ENCODE measurements around the gene ATP6V1C2. TPM values are rescaled to one million over a fixed set of nuclear protein-coding genes. Genes with fewer than 3 reads are reported as not detected.

Gene ATP6V1C2
- total RNA-seq, 1 donor from 2014 or later = 1.1 TPM

DNA sequence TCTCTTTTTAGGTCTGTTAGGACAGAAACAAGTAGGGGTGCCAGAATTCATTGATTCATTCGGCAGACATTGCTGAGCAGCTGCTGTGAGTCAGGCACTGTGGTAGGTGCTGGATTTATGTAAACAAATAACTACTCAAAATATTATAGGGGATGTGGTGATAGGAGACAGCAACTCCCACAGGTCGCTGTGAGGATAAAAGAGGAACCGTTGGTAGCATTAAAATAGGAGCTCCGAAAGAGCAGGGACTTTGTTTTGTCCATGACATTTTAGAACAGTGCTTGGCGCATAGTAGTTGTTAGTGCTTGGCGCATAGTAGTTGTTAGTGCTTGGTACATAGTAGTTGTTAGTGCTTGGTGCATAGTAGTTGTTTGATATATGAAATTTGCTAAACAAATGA lies 29.2 kb downstream of the ATP6V1C2 start:
- H3K9me3 Mint-ChIP-seq = no peaks in the 10 kb centered on the region

DNA sequence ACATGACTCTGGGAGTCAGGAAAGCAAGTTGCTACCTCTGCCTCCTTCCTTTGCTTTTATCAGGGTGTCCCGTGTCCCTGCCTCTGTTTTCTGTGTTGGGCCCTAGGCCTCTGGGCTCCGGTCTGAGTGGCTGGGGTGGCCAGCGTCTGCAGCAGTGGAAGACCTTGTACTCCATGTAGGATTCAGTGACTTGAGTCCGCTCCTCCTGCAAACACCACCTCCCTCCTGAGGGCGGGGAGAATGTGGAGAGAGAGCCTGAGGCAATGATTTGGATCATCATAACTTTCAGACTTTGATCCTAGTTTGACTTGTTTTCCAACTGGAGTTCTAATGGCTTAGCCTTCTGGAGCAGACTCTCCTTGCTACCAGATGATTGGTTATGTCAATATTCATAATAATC lies 30.8 kb downstream of the ATP6V1C2 start:
- TF ChIP-seq, protein P1, sequence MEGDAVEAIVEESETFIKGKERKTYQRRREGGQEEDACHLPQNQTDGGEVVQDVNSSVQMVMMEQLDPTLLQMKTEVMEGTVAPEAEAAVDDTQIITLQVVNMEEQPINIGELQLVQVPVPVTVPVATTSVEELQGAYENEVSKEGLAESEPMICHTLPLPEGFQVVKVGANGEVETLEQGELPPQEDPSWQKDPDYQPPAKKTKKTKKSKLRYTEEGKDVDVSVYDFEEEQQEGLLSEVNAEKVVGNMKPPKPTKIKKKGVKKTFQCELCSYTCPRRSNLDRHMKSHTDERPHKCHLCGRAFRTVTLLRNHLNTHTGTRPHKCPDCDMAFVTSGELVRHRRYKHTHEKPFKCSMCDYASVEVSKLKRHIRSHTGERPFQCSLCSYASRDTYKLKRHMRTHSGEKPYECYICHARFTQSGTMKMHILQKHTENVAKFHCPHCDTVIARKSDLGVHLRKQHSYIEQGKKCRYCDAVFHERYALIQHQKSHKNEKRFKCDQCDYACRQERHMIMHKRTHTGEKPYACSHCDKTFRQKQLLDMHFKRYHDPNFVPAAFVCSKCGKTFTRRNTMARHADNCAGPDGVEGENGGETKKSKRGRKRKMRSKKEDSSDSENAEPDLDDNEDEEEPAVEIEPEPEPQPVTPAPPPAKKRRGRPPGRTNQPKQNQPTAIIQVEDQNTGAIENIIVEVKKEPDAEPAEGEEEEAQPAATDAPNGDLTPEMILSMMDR (conservative IDR thresholded peaks at IDR 0.05) = no peak
- Mint-ChIP-seq H3K4me3 (no peak overlapping the region), H3K9me3 (no peaks in the 10 kb centered on the region), H3K27me3 (no peaks in the 10 kb centered on the region), H3K27ac (peak overlapping the region; percentile 82), H3K36me3 (no peaks in the 10 kb centered on the region), H3K4me1 (ENCODE audit: unreplicated experiment) (no peaks in the 10 kb centered on the region)
- DNase-seq (ENCODE audit: extremely low spot score, unreplicated experiment) = no peak

More for the DNA sequence above, 29.2 kb downstream of the ATP6V1C2 start:
- no peak overlapping the region for H3K4me3 Mint-ChIP-seq
- no peaks in the 10 kb centered on the region for H3K27me3 Mint-ChIP-seq
- H3K36me3 Mint-ChIP-seq = no peaks in the 10 kb centered on the region
- DNase-seq (ENCODE audit: extremely low spot score, unreplicated experiment) = no peak
- no peak overlapping the region for H3K27ac Mint-ChIP-seq
- TF ChIP-seq, protein P1 (conservative IDR thresholded peaks at IDR 0.05) = no peak
- no peaks in the 10 kb centered on the region for H3K4me1 Mint-ChIP-seq (ENCODE audit: unreplicated experiment)

DNA sequence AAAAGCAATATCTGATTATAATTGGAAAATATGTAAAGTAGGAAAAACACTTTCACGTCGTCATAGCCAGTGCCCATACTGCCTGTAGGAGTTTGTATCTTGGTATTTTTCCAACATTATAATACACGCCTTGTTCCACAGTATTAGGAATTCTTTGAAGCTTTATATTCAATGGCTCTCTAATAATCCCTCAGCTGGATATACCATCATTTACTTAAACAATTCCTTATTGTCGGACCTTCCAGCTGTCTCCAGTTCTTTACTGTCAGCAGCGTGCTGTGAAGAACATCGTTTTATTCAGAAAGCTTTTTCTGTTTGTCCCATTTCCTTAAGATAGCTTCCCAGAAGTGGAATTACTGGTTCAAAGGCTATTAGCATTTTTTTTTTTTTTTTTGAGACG lies 31.7 kb downstream of the ATP6V1C2 start:
- TF ChIP-seq, protein P1 (conservative IDR thresholded peaks at IDR 0.05) = no peak
- Mint-ChIP-seq H3K4me3 (no peak overlapping the region), H3K27ac (no peak overlapping the region)

DNA sequence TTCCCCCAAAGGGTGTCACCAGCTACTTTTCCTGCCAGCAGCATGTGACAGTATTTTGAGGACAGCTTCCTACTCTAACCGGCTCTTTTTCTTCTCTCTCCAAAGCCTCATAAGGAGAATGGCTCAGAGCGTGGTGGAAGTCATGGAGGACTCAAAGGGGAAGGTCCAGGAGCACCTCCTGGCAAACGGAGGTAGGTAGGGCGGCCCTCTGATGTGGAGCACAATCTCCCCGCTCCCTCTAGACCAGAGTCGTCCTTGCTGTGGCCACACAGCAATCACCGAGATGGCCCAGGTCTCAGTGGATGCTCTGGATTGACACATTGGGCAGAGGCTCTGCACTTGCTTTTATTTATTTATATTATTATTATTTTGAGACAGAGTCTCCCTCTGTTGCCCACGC lies 32.4 kb downstream of the ATP6V1C2 start:
- no peaks in the 10 kb centered on the region for H3K27me3 Mint-ChIP-seq

More for the DNA sequence above, 31.7 kb downstream of the ATP6V1C2 start:
- no peaks in the 10 kb centered on the region for H3K9me3 Mint-ChIP-seq
- H3K4me1 Mint-ChIP-seq (ENCODE audit: unreplicated experiment) = no peaks in the 10 kb centered on the region
- DNase-seq (ENCODE audit: extremely low spot score, unreplicated experiment) = no peak
- no peaks in the 10 kb centered on the region for H3K27me3 Mint-ChIP-seq
- H3K36me3 Mint-ChIP-seq = no peaks in the 10 kb centered on the region

DNA sequence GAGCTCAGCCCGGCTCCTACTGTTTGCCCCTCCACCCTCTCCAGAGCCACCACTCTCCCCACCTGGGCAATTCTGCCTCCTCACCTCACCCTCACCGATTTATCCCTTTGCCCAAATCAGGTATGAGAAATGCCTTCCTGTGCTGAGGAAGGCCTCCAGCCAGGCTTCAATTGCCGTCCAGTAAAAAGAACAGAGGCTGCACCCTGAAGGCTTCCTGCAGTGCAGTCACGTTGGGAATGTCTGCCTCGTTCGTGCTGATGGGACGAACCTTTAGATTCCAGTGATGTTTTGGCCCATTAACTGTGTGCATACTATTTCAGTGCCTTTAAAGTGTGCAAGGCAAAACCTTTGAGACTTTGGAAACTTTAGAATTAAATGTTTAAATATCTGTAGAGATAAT lies 34.2 kb downstream of the ATP6V1C2 start:
- no peaks in the 10 kb centered on the region for H3K27me3 Mint-ChIP-seq
- DNase-seq (ENCODE audit: extremely low spot score, unreplicated experiment) = no peak
- H3K9me3 Mint-ChIP-seq = no peaks in the 10 kb centered on the region
- no peak overlapping the region for H3K27ac Mint-ChIP-seq
- TF ChIP-seq, protein P1 (conservative IDR thresholded peaks at IDR 0.05) = no peak
- H3K4me3 Mint-ChIP-seq = no peak overlapping the region
- H3K4me1 Mint-ChIP-seq (ENCODE audit: unreplicated experiment) = no peaks in the 10 kb centered on the region
- no peaks in the 10 kb centered on the region for H3K36me3 Mint-ChIP-seq

More for the DNA sequence above, 32.4 kb downstream of the ATP6V1C2 start:
- no peaks in the 10 kb centered on the region for H3K9me3 Mint-ChIP-seq
- H3K27ac Mint-ChIP-seq = no peak overlapping the region
- TF ChIP-seq, protein P1 (conservative IDR thresholded peaks at IDR 0.05) = no peak
- DNase-seq (ENCODE audit: extremely low spot score, unreplicated experiment) = no peak
- H3K36me3 Mint-ChIP-seq = no peaks in the 10 kb centered on the region
- no peaks in the 10 kb centered on the region for H3K4me1 Mint-ChIP-seq (ENCODE audit: unreplicated experiment)
- H3K4me3 Mint-ChIP-seq = no peak overlapping the region

DNA sequence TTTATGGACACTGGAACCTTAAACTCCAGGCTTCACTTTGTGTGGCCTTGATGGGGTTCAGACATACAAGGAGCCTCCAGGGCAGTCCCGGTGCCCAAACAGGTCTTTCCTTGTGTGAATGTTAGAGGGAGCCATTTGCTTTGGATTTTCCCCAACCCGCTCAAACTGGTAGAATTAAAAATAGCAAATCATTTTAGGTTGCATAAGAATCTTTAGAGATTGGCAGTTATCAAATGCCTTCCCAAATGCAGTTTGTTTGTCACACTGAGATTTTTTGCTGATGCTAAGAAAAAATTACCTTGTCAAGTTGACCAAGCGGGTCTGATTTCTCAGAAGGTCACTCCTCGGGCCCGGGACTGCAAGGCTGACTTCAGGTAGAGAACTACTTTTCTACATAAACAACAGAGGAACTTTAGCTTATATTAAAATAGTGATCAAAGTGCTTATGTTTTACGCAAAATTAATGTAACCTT lies 36.4 kb downstream of the ATP6V1C2 start:
- DNase-seq (ENCODE audit: extremely low spot score, unreplicated experiment) = no peak
- no peak overlapping the region for H3K27ac Mint-ChIP-seq
- no peak overlapping the region for H3K4me3 Mint-ChIP-seq
- H3K9me3 Mint-ChIP-seq = no peaks in the 10 kb centered on the region
- H3K4me1 Mint-ChIP-seq (ENCODE audit: unreplicated experiment) = no peaks in the 10 kb centered on the region
- no peaks in the 10 kb centered on the region for H3K36me3 Mint-ChIP-seq
- H3K27me3 Mint-ChIP-seq = no peaks in the 10 kb centered on the region
- TF ChIP-seq, protein P1 (conservative IDR thresholded peaks at IDR 0.05) = no peak

All from type B pancreatic cell (in vitro differentiated cells).